Keratinocyte (primary cell): ENCODE measurements around the gene RABL6. TPM values are rescaled to one million over a fixed set of nuclear protein-coding genes. Genes with fewer than 3 reads are reported as not detected.

Experiments used
- DNase-seq: peaks from one replicate; pipeline ENCODE4 v3.0.0-alpha.2; 2011; ENCODE audit warnings: low read depth, missing footprints, low spot score
- FAIRE-seq: peaks from 2 replicates; lab custom pipeline; 2011; peaks lifted over from hg19 to GRCh38; lab: Jason Lieb, UNC
- H2AFZ ChIP-seq: 2 replicates; pipeline ENCODE4 v1.6.0; 2012; ENCODE audit warnings: low read length, control low read depth, inconsistent platforms; ENCODE audit not compliant: control insufficient read depth
- H3K27ac ChIP-seq: 2 replicates; pipeline ENCODE4 v1.5.1; 2011; ENCODE audit warnings: low read length; ENCODE audit not compliant: control insufficient read depth, insufficient read depth
- H3K27me3 ChIP-seq: 3 replicates; pipeline ENCODE4 v1.6.0; 2011; ENCODE audit warnings: low read length; ENCODE audit not compliant: control insufficient read depth, insufficient read depth; ENCODE audit errors: extremely low read depth
- H3K36me3 ChIP-seq, 2 experiments: 2 replicates in 1 of 2; 3 replicates in 1 of 2; pipeline ENCODE4 v1.5.1; 2011; ENCODE audit warnings: low read length in 2 of 2, mild to moderate bottlenecking in 1 of 2; ENCODE audit not compliant: control insufficient read depth in 2 of 2, insufficient read depth in 2 of 2; ENCODE audit errors: extremely low read depth in 1 of 2
- H3K4me1 ChIP-seq: 3 replicates; pipeline ENCODE4 v1.5.1; 2011; ENCODE audit warnings: low read length; ENCODE audit not compliant: control insufficient read depth, insufficient read depth; ENCODE audit errors: extremely low read depth
- H3K4me2 ChIP-seq: 3 replicates; pipeline ENCODE4 v1.6.0; 2011; ENCODE audit warnings: low read depth, low read length; ENCODE audit not compliant: control insufficient read depth, insufficient read depth; ENCODE audit errors: extremely low read depth
- H3K4me3 ChIP-seq, 3 experiments: fragments of 200-600 bp in 1 of 3; sonication (generic) in 1 of 3; 2 replicates in 2 of 3; 3 replicates in 1 of 3; pipeline ENCODE4 v1.5.1; 2011 to 2016; ENCODE audit warnings: low read length in 3 of 3, mild to moderate bottlenecking in 3 of 3, control low read depth in 2 of 3, inconsistent platforms in 1 of 3, low read depth in 1 of 3, mixed read lengths in 1 of 3, mixed run types in 1 of 3, moderate library complexity in 1 of 3; ENCODE audit not compliant: control insufficient read depth in 2 of 3, insufficient read depth in 2 of 3; ENCODE audit errors: extremely low read depth in 1 of 3
- H3K79me2 ChIP-seq: 2 replicates; pipeline ENCODE4 v1.6.0; 2012; ENCODE audit warnings: low read length; ENCODE audit not compliant: control insufficient read depth, insufficient read depth
- H3K9ac ChIP-seq: 3 replicates; pipeline ENCODE4 v1.6.0; 2011; ENCODE audit warnings: low read length; ENCODE audit not compliant: control insufficient read depth, insufficient read depth; ENCODE audit errors: extremely low read depth
- H3K9me1 ChIP-seq: 3 replicates; pipeline ENCODE4 v1.6.0; 2011; ENCODE audit warnings: low read length; ENCODE audit not compliant: control insufficient read depth, insufficient read depth; ENCODE audit errors: extremely low read depth
- H3K9me3 ChIP-seq: 2 replicates; pipeline ENCODE4 v1.5.1; 2012; ENCODE audit warnings: low read depth, low read length; ENCODE audit not compliant: control insufficient read depth
- H4K20me1 ChIP-seq: 3 replicates; pipeline ENCODE4 v1.6.0; 2011; ENCODE audit warnings: low read length; ENCODE audit not compliant: control insufficient read depth, insufficient read depth; ENCODE audit errors: extremely low read depth
- CTCF ChIP-seq, 3 experiments: IDR thresholded peaks in 1 of 3; conservative IDR thresholded peaks in 1 of 3; optimal IDR thresholded peaks in 1 of 3; 2 replicates in 2 of 3; 3 replicates in 1 of 3; pipeline versions ENCODE3 to v1.5.1; 2011; ENCODE audit warnings: low read length in 3 of 3, mild to moderate bottlenecking in 3 of 3, moderate library complexity in 2 of 3, control low read depth in 1 of 3, inconsistent platforms in 1 of 3; ENCODE audit not compliant: insufficient read depth in 2 of 3; ENCODE audit errors: extremely low read depth in 1 of 3
- EZH2 ChIP-seq: IDR thresholded peaks from one replicate; pipeline ENCODE4 v1.6.1; 2012; ENCODE audit warnings: inconsistent platforms, mild to moderate bottlenecking, low read length, moderate library complexity
- dilution Hi-C: fragments of 300-500 bp; cut with MboI; formaldehyde crosslinking; loops from one replicate; pipeline ENCODE4 v1.7.0; 2020; ENCODE audit warnings: low sequenced_read_pairs; ENCODE audit not compliant: extremely low pct_ligation_motif_present
- polyA plus RNA-seq, 5 experiments: library from polyadenylated mRNA; depleted of rRNA in 3 of 5; stranded (reverse) in 3 of 5; stranded (forward) in 1 of 5; unstranded in 1 of 5; fragments of >200 nt; gene quantifications; 1 replicate in 1 of 5; 2 replicates in 3 of 5; 3 replicates in 1 of 5; pipeline versions ENCODE4 v1.2.1 to v1.2.3, GENCODE V29; 2011 to 2012; ENCODE audit warnings: missing spikeins in 2 of 5, low read depth in 1 of 5, low replicate concordance in 1 of 5

RABL6 gene
- polyA plus RNA-seq, 1 donor (not counting 4 experiments of a cell fraction or from before 2014, with no cell fraction given), result 46.3 TPM

- Histone ChIP-seq H3K4me3 (no peak overlapping the region), H3K9me3 (no peaks in the 10 kb centered on the region), H3K36me3 (peaks cover 0 to 25% of the 10 kb centered on the region in 2 experiments), H4K20me1 (no peaks in the 10 kb centered on the region), H3K9me1 (no peaks in the 10 kb centered on the region), H3K9ac (no peak overlapping the region), H3K4me2 (no peak overlapping the region), H3K27ac (no peak overlapping the region), H2AFZ (no peak overlapping the region), H3K27me3 (no peaks in the 10 kb centered on the region), H3K79me2 (no peaks in the 10 kb centered on the region), H3K4me1 (no peaks in the 10 kb centered on the region)
- DNase-seq (no peak), FAIRE-seq (no peak)
- TF ChIP-seq CTCF (optimal IDR thresholded peaks at IDR 0.05 in 1 of 3, IDR thresholded peaks at IDR 0.05 in 1 of 3, conservative IDR thresholded peaks at IDR 0.05 in 1 of 3; ENCODE audit: extremely low read depth in 1 of 3, insufficient read depth in 2 of 3, low read length in 3 of 3) (no peak), EZH2 (no peak)
- dilution Hi-C loops, result no loop called here
These were observed 27.6 kb downstream of the RABL6 start for GRCh38 chr9:136835162-136835931.

GRCh38 chr9:136835932-136836904 lies 28.5 kb downstream of the RABL6 start:
- FAIRE-seq (no peak), DNase-seq (no peak)
- no peaks in the 10 kb centered on the region for H4K20me1 ChIP-seq
- H3K27ac ChIP-seq, result no peak overlapping the region
- no peaks in the 10 kb centered on the region for H3K27me3 ChIP-seq
- no peak overlapping the region for H2AFZ ChIP-seq
- H3K4me1 ChIP-seq, result no peaks in the 10 kb centered on the region
- H3K36me3 ChIP-seq, result peaks cover 0 to 20% of the 10 kb centered on the region in 2 experiments
- H3K9ac ChIP-seq, result no peak overlapping the region
- H3K9me1 ChIP-seq, result no peaks in the 10 kb centered on the region
- no peaks in the 10 kb centered on the region for H3K79me2 ChIP-seq
- H3K9me3 ChIP-seq, result no peaks in the 10 kb centered on the region
- no peak overlapping the region for H3K4me3 ChIP-seq
- H3K4me2 ChIP-seq, result no peak overlapping the region
- TF ChIP-seq CTCF (optimal IDR thresholded peaks at IDR 0.05 in 1 of 3, IDR thresholded peaks at IDR 0.05 in 1 of 3, conservative IDR thresholded peaks at IDR 0.05 in 1 of 3; ENCODE audit: extremely low read depth in 1 of 3, insufficient read depth in 2 of 3, low read length in 3 of 3), result no peak
- no peak for TF ChIP-seq EZH2
- dilution Hi-C loops, result no loop called here
